ENCODE measurements around the gene OR8K3.

The OR8K3 gene

DNA sequence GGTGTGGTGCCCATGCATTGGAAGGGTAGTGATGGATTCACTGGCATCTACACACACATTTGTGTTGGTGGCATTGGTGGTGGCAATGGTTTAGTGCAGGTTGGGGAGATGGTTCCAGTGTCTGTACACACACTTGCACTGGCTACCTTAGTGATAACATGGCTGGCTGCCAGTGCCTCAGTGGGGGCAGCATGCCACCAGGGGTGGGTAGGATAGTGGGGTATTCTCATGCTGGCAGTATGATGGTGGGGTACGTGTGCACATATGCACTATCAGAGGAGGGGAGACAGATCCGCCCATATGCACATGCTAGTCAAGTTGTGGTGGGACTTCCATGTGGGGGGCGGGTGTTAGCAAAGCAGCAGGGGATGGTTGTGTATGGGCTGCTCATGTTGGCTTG, 7.1 kb upstream of the OR8K3 start:
- TF ChIP-seq EP300 (IDR thresholded peaks at IDR 0.05; ENCODE audit: borderline replicate concordance) (no peak), ZBTB7A (IDR thresholded peaks at IDR 0.05; ENCODE audit: low read depth) (no peak), TEAD4 (IDR thresholded peaks at IDR 0.05) (no peak), EGR1 (IDR thresholded peaks at IDR 0.05) (no peak)
- TF ChIP-seq, protein P1, sequence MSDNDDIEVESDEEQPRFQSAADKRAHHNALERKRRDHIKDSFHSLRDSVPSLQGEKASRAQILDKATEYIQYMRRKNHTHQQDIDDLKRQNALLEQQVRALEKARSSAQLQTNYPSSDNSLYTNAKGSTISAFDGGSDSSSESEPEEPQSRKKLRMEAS (IDR thresholded peaks at IDR 0.05) = no peak

DNA sequence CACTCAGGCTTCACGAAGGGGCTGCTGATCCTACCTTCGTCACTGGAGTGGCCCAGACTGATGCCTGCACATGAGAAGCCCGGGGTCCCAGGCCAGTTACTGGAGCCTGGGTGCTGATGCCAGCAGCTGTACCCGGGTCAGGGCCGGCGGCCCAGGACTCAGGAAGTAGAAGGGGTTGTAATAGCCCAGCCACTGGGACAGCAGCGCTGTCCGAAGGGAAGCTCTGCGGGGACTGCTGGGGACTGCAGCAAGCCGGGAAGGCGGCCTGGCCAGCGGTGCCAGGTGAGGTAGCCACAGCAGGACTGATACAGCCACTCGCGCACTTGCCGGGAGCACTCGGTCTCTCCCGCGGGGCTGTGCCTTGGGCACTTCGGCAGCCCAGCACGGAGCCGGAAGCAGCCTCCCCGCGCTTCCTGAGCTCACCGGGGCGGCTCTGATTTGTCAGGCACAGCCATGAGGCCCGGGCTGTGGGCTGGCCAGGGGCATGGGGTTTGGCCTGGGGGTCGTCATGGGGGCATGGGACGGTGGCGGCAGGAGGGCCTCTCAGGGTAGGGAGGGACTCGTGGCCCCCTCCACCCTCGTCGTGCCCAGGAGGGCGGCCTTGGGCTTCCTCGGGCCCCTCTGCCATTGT, 17.0 kb downstream of the OR8K3 start:
- no peak for TF ChIP-seq EGR1 (IDR thresholded peaks at IDR 0.05)
- no peak for TF ChIP-seq TCF12 (IDR thresholded peaks at IDR 0.05; ENCODE audit: low read depth)
- no peak for TF ChIP-seq RAD21 (IDR thresholded peaks at IDR 0.05; ENCODE audit: low read depth)
- no peak for TF ChIP-seq CEBPB (IDR thresholded peaks at IDR 0.05)
- TF ChIP-seq EP300 (IDR thresholded peaks at IDR 0.05; ENCODE audit: borderline replicate concordance) = no peak
- TF ChIP-seq, protein P2, sequence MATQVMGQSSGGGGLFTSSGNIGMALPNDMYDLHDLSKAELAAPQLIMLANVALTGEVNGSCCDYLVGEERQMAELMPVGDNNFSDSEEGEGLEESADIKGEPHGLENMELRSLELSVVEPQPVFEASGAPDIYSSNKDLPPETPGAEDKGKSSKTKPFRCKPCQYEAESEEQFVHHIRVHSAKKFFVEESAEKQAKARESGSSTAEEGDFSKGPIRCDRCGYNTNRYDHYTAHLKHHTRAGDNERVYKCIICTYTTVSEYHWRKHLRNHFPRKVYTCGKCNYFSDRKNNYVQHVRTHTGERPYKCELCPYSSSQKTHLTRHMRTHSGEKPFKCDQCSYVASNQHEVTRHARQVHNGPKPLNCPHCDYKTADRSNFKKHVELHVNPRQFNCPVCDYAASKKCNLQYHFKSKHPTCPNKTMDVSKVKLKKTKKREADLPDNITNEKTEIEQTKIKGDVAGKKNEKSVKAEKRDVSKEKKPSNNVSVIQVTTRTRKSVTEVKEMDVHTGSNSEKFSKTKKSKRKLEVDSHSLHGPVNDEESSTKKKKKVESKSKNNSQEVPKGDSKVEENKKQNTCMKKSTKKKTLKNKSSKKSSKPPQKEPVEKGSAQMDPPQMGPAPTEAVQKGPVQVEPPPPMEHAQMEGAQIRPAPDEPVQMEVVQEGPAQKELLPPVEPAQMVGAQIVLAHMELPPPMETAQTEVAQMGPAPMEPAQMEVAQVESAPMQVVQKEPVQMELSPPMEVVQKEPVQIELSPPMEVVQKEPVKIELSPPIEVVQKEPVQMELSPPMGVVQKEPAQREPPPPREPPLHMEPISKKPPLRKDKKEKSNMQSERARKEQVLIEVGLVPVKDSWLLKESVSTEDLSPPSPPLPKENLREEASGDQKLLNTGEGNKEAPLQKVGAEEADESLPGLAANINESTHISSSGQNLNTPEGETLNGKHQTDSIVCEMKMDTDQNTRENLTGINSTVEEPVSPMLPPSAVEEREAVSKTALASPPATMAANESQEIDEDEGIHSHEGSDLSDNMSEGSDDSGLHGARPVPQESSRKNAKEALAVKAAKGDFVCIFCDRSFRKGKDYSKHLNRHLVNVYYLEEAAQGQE (IDR thresholded peaks at IDR 0.05; ENCODE audit: low read depth) = no peak
- no peak for TF ChIP-seq CREB1 (IDR thresholded peaks at IDR 0.05; ENCODE audit: low read depth)
- TF ChIP-seq, protein P3, sequence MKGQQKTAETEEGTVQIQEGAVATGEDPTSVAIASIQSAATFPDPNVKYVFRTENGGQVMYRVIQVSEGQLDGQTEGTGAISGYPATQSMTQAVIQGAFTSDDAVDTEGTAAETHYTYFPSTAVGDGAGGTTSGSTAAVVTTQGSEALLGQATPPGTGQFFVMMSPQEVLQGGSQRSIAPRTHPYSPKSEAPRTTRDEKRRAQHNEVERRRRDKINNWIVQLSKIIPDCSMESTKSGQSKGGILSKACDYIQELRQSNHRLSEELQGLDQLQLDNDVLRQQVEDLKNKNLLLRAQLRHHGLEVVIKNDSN (IDR thresholded peaks at IDR 0.05) = no peak
- no peak for TF ChIP-seq TAF1 (IDR thresholded peaks at IDR 0.05; ENCODE audit: low read depth)
- TF ChIP-seq, protein P1 (IDR thresholded peaks at IDR 0.05) = no peak
- TF ChIP-seq FOXM1 (IDR thresholded peaks at IDR 0.05; ENCODE audit: borderline replicate concordance, low read depth) = no peak
- TF ChIP-seq YY1 (IDR thresholded peaks at IDR 0.05; ENCODE audit: low read depth) = no peak

DNA sequence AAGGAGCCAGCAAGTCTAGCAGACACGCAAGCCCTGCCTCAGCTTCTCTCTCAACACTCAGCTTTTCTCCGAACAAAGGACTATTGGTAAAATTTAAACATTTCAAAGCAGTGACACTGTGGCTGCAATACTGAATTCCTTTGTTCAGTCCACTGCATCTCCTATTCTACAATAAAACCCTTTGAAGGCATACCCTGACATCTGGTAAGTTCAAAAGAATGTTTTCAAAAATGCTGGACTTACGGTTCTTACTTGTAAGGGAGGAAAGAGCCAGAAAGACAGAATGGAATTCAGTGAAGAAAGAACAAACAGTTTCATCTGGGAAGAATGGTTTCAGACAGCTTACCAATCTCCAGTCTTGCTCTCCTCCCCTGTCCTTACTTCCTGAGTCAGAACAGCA, 18.2 kb downstream of the OR8K3 start:
- TF ChIP-seq TCF12 (IDR thresholded peaks at IDR 0.05; ENCODE audit: low read depth) (no peak), EGR1 (IDR thresholded peaks at IDR 0.05) (no peak), TEAD4 (IDR thresholded peaks at IDR 0.05) (no peak), EP300 (IDR thresholded peaks at IDR 0.05; ENCODE audit: borderline replicate concordance) (no peak), NFIC (IDR thresholded peaks at IDR 0.05) (no peak), CEBPB (IDR thresholded peaks at IDR 0.05) (no peak), RAD21 (IDR thresholded peaks at IDR 0.05; ENCODE audit: low read depth) (no peak), YY1 (IDR thresholded peaks at IDR 0.05; ENCODE audit: low read depth) (no peak), ZBTB7A (IDR thresholded peaks at IDR 0.05; ENCODE audit: low read depth) (no peak), FOXM1 (IDR thresholded peaks at IDR 0.05; ENCODE audit: borderline replicate concordance, low read depth) (no peak), TAF1 (IDR thresholded peaks at IDR 0.05; ENCODE audit: low read depth) (no peak), CREB1 (IDR thresholded peaks at IDR 0.05; ENCODE audit: low read depth) (no peak)
- TF ChIP-seq, protein P2 (IDR thresholded peaks at IDR 0.05; ENCODE audit: low read depth) = no peak
- TF ChIP-seq, protein P3 (IDR thresholded peaks at IDR 0.05) = no peak
- TF ChIP-seq, protein P1 (IDR thresholded peaks at IDR 0.05) = no peak

DNA sequence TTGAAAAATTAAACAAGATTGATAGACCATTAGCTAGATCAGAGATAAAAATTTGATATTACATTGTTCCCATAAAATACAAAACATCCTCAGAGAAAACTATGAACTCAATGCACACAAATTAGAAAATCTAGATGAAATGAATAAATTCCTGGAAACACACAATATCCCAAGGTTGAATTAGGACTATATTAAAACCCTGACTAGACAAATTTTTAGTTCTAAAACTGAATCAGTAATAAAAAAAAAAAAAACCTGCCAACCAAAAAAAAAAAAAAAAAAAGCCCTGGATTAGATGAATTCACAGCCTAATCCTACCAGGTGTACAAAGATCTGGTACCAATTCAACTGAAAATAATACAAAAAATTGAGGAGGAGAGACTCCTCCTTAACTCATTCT, 25.3 kb downstream of the OR8K3 start:
- TF ChIP-seq CREB1 (IDR thresholded peaks at IDR 0.05; ENCODE audit: low read depth) (no peak), TEAD4 (IDR thresholded peaks at IDR 0.05) (no peak), ZBTB7A (IDR thresholded peaks at IDR 0.05; ENCODE audit: low read depth) (no peak)

DNA sequence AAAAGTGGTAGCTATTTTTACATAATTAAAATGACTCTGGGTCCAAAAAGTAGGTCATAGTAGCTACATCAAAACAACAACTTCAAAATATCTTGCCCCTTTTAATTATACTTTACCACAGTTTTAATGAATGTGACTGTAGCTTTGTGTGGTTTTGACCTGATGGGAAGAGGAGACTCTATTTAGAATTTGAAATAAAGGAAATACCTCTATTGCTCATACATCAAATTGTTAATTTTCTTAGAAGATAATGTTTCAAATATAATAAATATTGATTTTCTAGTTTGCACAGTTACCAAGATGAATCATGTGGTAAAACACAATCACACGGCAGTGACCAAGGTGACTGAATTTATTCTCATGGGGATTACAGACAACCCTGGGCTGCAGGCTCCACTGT, 30.8 kb downstream of the OR8K3 start, which contains the start of gene OR8K1:
Gene OR8K1, plus strand, starts transcription at position 301 of the 400 bp plus-strand sequence. Its CDS starts 0 bp downstream, at position 301.
- TF ChIP-seq, protein P1 (IDR thresholded peaks at IDR 0.05) = no peak
- TF ChIP-seq FOXM1 (IDR thresholded peaks at IDR 0.05; ENCODE audit: borderline replicate concordance, low read depth) (no peak), ZBTB7A (IDR thresholded peaks at IDR 0.05; ENCODE audit: low read depth) (no peak), EP300 (IDR thresholded peaks at IDR 0.05; ENCODE audit: borderline replicate concordance) (no peak), TAF1 (IDR thresholded peaks at IDR 0.05; ENCODE audit: low read depth) (no peak), EGR1 (IDR thresholded peaks at IDR 0.05) (no peak)

DNA sequence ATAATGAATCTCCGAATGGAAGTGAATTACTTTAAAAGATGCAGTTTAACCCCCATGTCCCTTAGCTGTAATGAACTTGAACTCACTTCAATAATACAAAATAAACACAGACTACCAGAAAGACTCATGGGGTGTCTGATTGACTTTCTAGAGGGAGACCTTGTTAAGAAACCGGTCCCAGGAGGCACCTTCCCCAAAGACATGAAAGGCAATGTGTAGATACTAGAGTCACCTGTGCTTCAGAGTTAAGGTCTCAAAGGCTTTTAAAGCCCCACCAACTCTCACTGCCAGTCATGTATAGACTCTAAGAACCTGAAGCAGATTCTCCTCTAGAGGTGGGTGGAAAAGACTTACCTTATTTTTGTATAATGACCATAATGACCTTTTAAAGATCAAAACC, 39.0 kb downstream of the OR8K3 start, which contains the start of gene OR8J1:
Gene OR8J1, plus strand, starts transcription at position 301 of the 400 bp plus-strand sequence. CDS start 5,956 bp downstream, outside the sequence.
- TF ChIP-seq YY1 (IDR thresholded peaks at IDR 0.05; ENCODE audit: low read depth) = no peak
- TF ChIP-seq TAF1 (IDR thresholded peaks at IDR 0.05; ENCODE audit: low read depth) = no peak
- TF ChIP-seq, protein P2 (IDR thresholded peaks at IDR 0.05; ENCODE audit: low read depth) = no peak
- no peak for TF ChIP-seq CREB1 (IDR thresholded peaks at IDR 0.05; ENCODE audit: low read depth)
- TF ChIP-seq RAD21 (IDR thresholded peaks at IDR 0.05; ENCODE audit: low read depth) = no peak
- no peak for TF ChIP-seq CEBPB (IDR thresholded peaks at IDR 0.05)
- TF ChIP-seq, protein P3 (IDR thresholded peaks at IDR 0.05) = no peak
- no peak for TF ChIP-seq EP300 (IDR thresholded peaks at IDR 0.05; ENCODE audit: borderline replicate concordance)
- no peak for TF ChIP-seq FOXM1 (IDR thresholded peaks at IDR 0.05; ENCODE audit: borderline replicate concordance, low read depth)
- no peak for TF ChIP-seq TCF12 (IDR thresholded peaks at IDR 0.05; ENCODE audit: low read depth)
- TF ChIP-seq, protein P1 (IDR thresholded peaks at IDR 0.05) = no peak
- no peak for TF ChIP-seq NFIC (IDR thresholded peaks at IDR 0.05)
- TF ChIP-seq EGR1 (IDR thresholded peaks at IDR 0.05) = no peak
- TF ChIP-seq ZBTB7A (IDR thresholded peaks at IDR 0.05; ENCODE audit: low read depth) = no peak
- no peak for TF ChIP-seq TEAD4 (IDR thresholded peaks at IDR 0.05)

Data from Ishikawa (cell line).